Heart right ventricle (tissue), 16 donors: ENCODE measurements around the gene ING5. TPM values are rescaled to one million over a fixed set of nuclear protein-coding genes. Genes with fewer than 3 reads are reported as not detected.
A peak's percentile ranks its signal among the peaks of the same experiment; 100 is the strongest.

Experiments
- ATAC-seq, 8 donors: fragments of 200-7000 bp; cut with Tn5 transposase; one replicate each; pipeline ENCODE4 v1.9.1; 2020; ENCODE audit warnings: mild to moderate bottlenecking in 8 of 8, moderate library complexity in 8 of 8, moderate number of reproducible peaks in 1 of 8
- DNase-seq, 2 donors: peaks; one replicate each; pipeline ENCODE4 v3.0.0-alpha.2; 2020
- H3K27ac ChIP-seq, 10 donors: fragments of 200-600 bp; sonication (generic) in 2 of 10; one replicate each; pipeline versions ENCODE4 v1.5.0 to v1.8.0; 2020 to 2022; ENCODE audit warnings: mild to moderate bottlenecking in 3 of 10
- H3K27me3 ChIP-seq, 7 donors: fragments of 200-600 bp; one replicate each; pipeline ENCODE4 v1.8.0; 2021 to 2022; ENCODE audit warnings: mild to moderate bottlenecking in 2 of 7
- H3K36me3 ChIP-seq, 9 donors: fragments of 200-600 bp; sonication (generic) in 1 of 9; one replicate each; pipeline versions ENCODE4 v1.5.0 to v1.8.0; 2020 to 2022; ENCODE audit warnings: mild to moderate bottlenecking in 2 of 9
- H3K4me1 ChIP-seq, 9 donors: fragments of 200-600 bp; sonication (generic) in 1 of 9; one replicate each; pipeline versions ENCODE4 v1.5.0 to v1.8.0; 2020 to 2022; ENCODE audit warnings: mild to moderate bottlenecking in 4 of 9
- H3K4me3 ChIP-seq, 10 donors: fragments of 200-600 bp; sonication (generic) in 2 of 10; one replicate each; pipeline versions ENCODE4 v1.5.0 to v1.8.0; 2020 to 2022; ENCODE audit warnings: mild to moderate bottlenecking in 7 of 10, moderate library complexity in 2 of 10
- H3K9me3 ChIP-seq, 11 donors: fragments of 200-600 bp in 10 of 11; sonication (generic) in 2 of 11; one replicate each; pipeline versions ENCODE4 v1.5.0 to v1.8.0; 2013 to 2022; ENCODE audit warnings: mild to moderate bottlenecking in 2 of 11, control low read depth in 1 of 11, moderate library complexity in 1 of 11
- WGBS, 2 donors: extraction: QIAGEN DNeasy Blood & Tissue Kit; methylation state at CpG; one replicate each; pipeline ENCODE4 v1.1.7; 2013; ENCODE audit warnings: inconsistent platforms in 1 of 2; 5-methylcytosine and 5-hydroxymethylcytosine counted together
- intact Hi-C, 10 donors: fragments of 100-400 bp; cut with DNase I; formaldehyde crosslinking; loops; one replicate each; pipeline versions ENCODE4 v1.11.1 to v1.14.2; 2022
- polyA plus RNA-seq, 2 donors: library from polyadenylated mRNA; stranded (reverse); fragments of 200-250 nt; gene quantifications; one replicate each; pipeline ENCODE4 v1.2.3, GENCODE V29; 2013
- total RNA-seq, 10 donors: library from RNA; stranded (reverse); fragmentation: NEBNext Ultra II Directional in 3 of 10; extraction: Animal tissue kit (Norgen Biotek cat#: 25700) in 3 of 10; gene quantifications; one replicate each; pipeline versions ENCODE4 v1.2.1 to v1.2.4, GENCODE V29; 2021 to 2023
- TF ChIP-seq, protein P1 (sequence below), 9 donors: fragments of 200-600 bp; sonication (generic) in 2 of 9; IDR thresholded peaks; one replicate each; pipeline versions ENCODE4 v1.5.0 to v1.8.0; 2021 to 2022; ENCODE audit warnings: antibody characterized with exemption in 9 of 9, mild to moderate bottlenecking in 5 of 9, moderate library complexity in 1 of 9
- donor health status: Arrhythmogenic right ventricular cardiomyopathy.
- donor health status: ischemic (EF 13 %, LVEDD 7.1; RV severe dilation, severe dysfunction).
- donor health status: healthy with polysubstance abuse.
- donor health status: DM: no; HTN: yes; CAD: no.
- donor health status: DM: no; HTN: no; CAD: no.
- donor health status: ischemic (EF 25% LVEDD 6.9; RV normal size, moderate dysfunction).
- donor health status: ischemic (EF 25% LVEDD 5.7; RV mildly dilated, moderate dysfunction).
- donor health status: healthy.
- donor health status: DM: yes; HTN: yes; CAD: no.
- donor health status: Ischemic cardiomyopathy.
- donor health status: ischemic (EF 35%, LVEDD 5.7; RV mildly dilated, moderate dysfunction).
- donor health status: nonischemic (EF 11% LVEDD 7.7; RV severe dilation, severe dysfunction).
- donor health status: DM: yes; HTN: yes; CAD: no.
- donor health status: PGD.
- donor health status: ischemic (EF 29% LVEDD 5.4; RV normal size, mild dysfunction).
- donor health status: nonischemic (EF 23%, LVEDD 6.1; RV moderate dilation, normal function).

The ING5 gene
- total and polyA plus RNA-seq, 12 donors: 10.4 to 49.9 (median 17.5) TPM

DNA sequence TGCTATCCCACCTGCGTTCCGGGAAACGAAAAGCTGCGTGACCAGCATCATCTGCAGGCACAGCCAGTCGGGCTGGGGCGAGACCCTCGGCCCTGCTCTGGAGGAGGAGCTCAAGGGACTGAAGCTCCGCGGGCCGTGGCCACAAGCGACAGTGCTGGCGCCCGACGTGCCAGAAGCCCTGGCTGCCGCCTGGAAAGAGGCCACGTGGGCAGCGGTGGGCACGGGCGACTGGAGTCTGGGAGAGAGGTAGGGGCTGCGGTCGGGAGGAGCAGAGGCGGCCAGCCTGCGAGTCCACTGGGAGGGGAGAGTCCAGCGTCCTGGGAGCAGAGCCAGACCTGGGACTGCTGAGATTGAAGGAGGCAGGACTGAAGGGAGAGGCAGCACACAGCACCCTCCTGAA lies 24.4 kb upstream of the ING5 start:
- DNase-seq (no peak), ATAC-seq (peak in 1 of 8 donors; percentile 3)
- Histone ChIP-seq H3K4me1 (peaks cover 0 to 24% (median 8%) of the 10 kb centered on the region in 9 donors), H3K9me3 (no peaks in the 10 kb centered on the region), H3K36me3 (peaks cover 0 to 84% (median 15%) of the 10 kb centered on the region in 9 donors), H3K27ac (no peak overlapping the region), H3K27me3 (no peaks in the 10 kb centered on the region), H3K4me3 (no peak overlapping the region)
- 95% methylated on average over 24 of the region's 24 CpGs for WGBS, 2 donors
- TF ChIP-seq, protein P1, sequence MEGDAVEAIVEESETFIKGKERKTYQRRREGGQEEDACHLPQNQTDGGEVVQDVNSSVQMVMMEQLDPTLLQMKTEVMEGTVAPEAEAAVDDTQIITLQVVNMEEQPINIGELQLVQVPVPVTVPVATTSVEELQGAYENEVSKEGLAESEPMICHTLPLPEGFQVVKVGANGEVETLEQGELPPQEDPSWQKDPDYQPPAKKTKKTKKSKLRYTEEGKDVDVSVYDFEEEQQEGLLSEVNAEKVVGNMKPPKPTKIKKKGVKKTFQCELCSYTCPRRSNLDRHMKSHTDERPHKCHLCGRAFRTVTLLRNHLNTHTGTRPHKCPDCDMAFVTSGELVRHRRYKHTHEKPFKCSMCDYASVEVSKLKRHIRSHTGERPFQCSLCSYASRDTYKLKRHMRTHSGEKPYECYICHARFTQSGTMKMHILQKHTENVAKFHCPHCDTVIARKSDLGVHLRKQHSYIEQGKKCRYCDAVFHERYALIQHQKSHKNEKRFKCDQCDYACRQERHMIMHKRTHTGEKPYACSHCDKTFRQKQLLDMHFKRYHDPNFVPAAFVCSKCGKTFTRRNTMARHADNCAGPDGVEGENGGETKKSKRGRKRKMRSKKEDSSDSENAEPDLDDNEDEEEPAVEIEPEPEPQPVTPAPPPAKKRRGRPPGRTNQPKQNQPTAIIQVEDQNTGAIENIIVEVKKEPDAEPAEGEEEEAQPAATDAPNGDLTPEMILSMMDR (IDR thresholded peaks at IDR 0.05): no peak
- intact Hi-C loops: no loop called here

DNA sequence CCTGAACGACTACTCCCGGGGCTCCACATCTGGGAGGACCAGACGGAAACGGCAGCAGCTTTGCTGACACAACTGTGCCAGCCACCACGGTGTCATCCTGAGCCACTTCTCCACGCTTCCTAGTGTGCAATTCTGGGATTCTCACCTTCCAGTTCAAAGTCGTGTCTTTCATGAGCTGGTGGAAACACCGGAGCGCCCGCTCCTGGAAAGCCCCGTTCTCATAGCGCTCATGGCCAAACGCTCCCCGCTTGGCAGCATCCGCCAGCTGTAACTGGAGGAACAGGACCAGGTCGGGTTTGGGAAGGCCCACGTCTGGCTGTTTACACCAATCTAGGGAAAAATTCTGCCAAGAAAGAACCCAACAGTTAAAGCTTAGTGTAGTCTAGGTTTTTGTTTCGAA lies 23.5 kb upstream of the ING5 start:
- 94% methylated on average over 18 of the region's 18 CpGs for WGBS, 2 donors
- ATAC-seq (no peak), DNase-seq (no peak)
- peaks cover 0 to 87% (median 15%) of the 10 kb centered on the region in 9 donors for H3K36me3 ChIP-seq
- no peak overlapping the region for H3K27ac ChIP-seq
- intact Hi-C loops: no loop called here
- peaks cover 0 to 24% (median 8%) of the 10 kb centered on the region in 9 donors for H3K4me1 ChIP-seq
- no peaks in the 10 kb centered on the region for H3K9me3 ChIP-seq
- no peaks in the 10 kb centered on the region for H3K27me3 ChIP-seq
- H3K4me3 ChIP-seq: no peak overlapping the region
- TF ChIP-seq, protein P1 (IDR thresholded peaks at IDR 0.05): no peak

DNA sequence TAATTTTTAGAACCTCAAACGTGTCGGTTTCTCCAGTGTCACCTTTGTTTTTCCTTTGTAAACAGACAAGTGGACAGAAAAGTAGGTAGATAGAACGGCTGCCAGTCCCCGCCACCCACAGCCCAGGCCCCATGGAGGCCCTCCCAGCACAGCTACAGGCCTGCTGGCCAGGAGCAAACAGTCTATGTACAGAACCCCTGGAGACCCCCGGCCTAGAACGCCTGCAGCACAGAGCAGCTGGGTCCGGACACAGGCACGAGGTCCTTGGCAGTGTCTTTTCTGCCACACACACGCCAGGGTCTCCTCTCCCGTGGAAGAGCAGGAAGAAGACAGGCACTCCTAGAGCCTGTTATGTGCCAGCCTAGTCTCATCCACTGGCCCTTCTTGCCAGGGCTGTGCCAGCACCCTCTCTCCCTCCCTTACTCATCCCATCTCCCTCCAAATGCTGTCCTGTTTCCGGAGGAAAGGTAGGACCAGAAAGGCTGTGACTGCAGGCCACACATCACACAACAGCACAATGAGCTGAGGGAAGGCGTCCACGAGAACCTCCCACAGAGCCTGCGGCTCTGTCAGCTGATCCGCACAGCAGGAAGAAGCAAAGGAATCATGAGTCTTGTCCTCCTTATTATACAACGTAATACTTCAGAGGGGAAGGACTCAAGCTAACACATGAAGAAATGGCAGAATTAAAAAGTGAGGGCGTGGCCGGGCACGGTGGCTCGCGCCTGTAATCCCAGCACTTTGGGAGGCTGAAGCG lies 22.9 kb upstream of the ING5 start:
- Histone ChIP-seq H3K27ac (no peak overlapping the region), H3K27me3 (no peaks in the 10 kb centered on the region), H3K4me1 (peaks cover 0 to 22% (median 8%) of the 10 kb centered on the region in 9 donors), H3K36me3 (peaks cover 0 to 93% (median 15%) of the 10 kb centered on the region in 9 donors), H3K4me3 (no peak overlapping the region), H3K9me3 (no peaks in the 10 kb centered on the region)
- intact Hi-C loops: no loop called here
- TF ChIP-seq, protein P1 (IDR thresholded peaks at IDR 0.05): no peak
- ATAC-seq (no peak), DNase-seq (no peak)
- WGBS, 2 donors: 93 to 95% methylated on average over 22 of the region's 22 CpGs

DNA sequence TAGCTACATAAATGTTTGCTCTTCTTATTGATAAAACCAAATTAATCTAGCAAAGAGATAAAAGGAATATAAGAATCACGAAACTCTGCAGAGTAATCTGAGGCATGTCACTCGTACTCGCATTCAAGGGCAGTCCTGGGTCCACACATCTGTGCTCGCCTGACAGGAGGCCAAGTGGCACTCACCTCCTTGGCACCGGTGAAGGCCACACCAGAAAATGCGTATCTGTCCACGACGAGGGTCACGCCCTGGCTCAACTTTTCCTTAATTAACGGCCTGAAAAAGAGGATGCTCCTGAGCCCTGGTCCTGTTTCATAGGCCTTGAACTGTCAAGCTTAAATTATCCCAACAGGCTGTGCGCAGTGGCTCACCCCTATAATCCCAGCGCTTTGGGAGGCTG lies 21.8 kb upstream of the ING5 start:
- DNase-seq (no peak), ATAC-seq (no peak)
- peaks cover 0 to 96% (median 18%) of the 10 kb centered on the region in 9 donors for H3K36me3 ChIP-seq
- no peak overlapping the region for H3K27ac ChIP-seq
- H3K4me3 ChIP-seq: no peak overlapping the region
- WGBS, 2 donors: 90 to 93% methylated on average over 12 of the region's 12 CpGs
- peaks cover 0 to 13% (median 8%) of the 10 kb centered on the region in 9 donors for H3K4me1 ChIP-seq
- TF ChIP-seq, protein P1 (IDR thresholded peaks at IDR 0.05): no peak
- no peaks in the 10 kb centered on the region for H3K27me3 ChIP-seq
- no peaks in the 10 kb centered on the region for H3K9me3 ChIP-seq
- intact Hi-C loops: loop anchor here in 1 of 10 donors (10.0 kb wide), 1 partner anchor 55 kb away; the partner anchor contains the start of gene D2HGDH
